Caco-2 (cell line): Measurements from ENCODE around the gene ZFAND6. TPM values are rescaled to one million over a fixed set of nuclear protein-coding genes. Genes with fewer than 3 reads are reported as not detected.

Experiments
- BruUV-seq: library from RNA; stranded (reverse); fragments of 400-500 nt; replicated peaks from 2 replicates; lab custom pipeline; 2021; lab: Mats Ljungman, UMichigan
- CTCF ChIA-PET: fragments of 300-600 bp; sonication (Branson Sonifier 250); formaldehyde crosslinking; loops from one replicate; lab custom pipeline; 2022; ENCODE audit warnings: antibody characterized with exemption; lab: Charles Lee
- POLR2A ChIA-PET: fragments of 300-600 bp; sonication (Branson Sonifier 250); formaldehyde crosslinking; loops from one replicate; lab custom pipeline; 2022; ENCODE audit warnings: antibody characterized with exemption; lab: Charles Lee
- DNase-seq, 2 experiments: peaks; one replicate each; pipeline versions ENCODE4 v3.0.0 to v3.0.0-alpha.2; 2020 to 2022
- H3K27me3 ChIP-seq: replicated peaks from 2 replicates; pipeline ENCODE4 v1.6.0; 2011; ENCODE audit warnings: low read length; ENCODE audit not compliant: control insufficient read depth, insufficient read depth
- H3K36me3 ChIP-seq: 2 replicates; pipeline ENCODE4 v1.5.1; 2011; ENCODE audit warnings: low read length; ENCODE audit not compliant: control insufficient read depth, insufficient read depth
- H3K4me1 ChIP-seq: fragments of 250-450 bp; sonication (Bioruptor Pico); 2 replicates; pipeline ENCODE4 v1.5.1; 2020; ENCODE audit warnings: mild to moderate bottlenecking
- H3K4me3 ChIP-seq: 2 replicates; pipeline ENCODE4 v1.5.1; 2011; ENCODE audit warnings: low read depth, mild to moderate bottlenecking, control low read depth, low read length
- H3K9me3 ChIP-seq: fragments of 250-450 bp; sonication (Bioruptor Pico); 2 replicates; pipeline ENCODE4 v1.5.1; 2020; ENCODE audit warnings: mild to moderate bottlenecking, moderate library complexity
- H3K27ac Mint-ChIP-seq: one replicate; pipeline ENCODE4 v1.8.0; 2022; ENCODE audit warnings: mixed read lengths; ENCODE audit not compliant: unreplicated experiment
- H3K27me3 Mint-ChIP-seq: one replicate; pipeline ENCODE4 v1.8.0; 2022; ENCODE audit warnings: mixed read lengths; ENCODE audit not compliant: insufficient read depth, unreplicated experiment
- H3K36me3 Mint-ChIP-seq: one replicate; pipeline ENCODE4 v1.8.0; 2022; ENCODE audit warnings: mild to moderate bottlenecking, mixed read lengths; ENCODE audit not compliant: insufficient read depth, unreplicated experiment
- H3K4me1 Mint-ChIP-seq: one replicate; pipeline ENCODE4 v1.8.0; 2022; ENCODE audit warnings: low read depth, mixed read lengths; ENCODE audit not compliant: unreplicated experiment
- H3K4me3 Mint-ChIP-seq: one replicate; pipeline ENCODE4 v1.8.0; 2022; ENCODE audit warnings: mild to moderate bottlenecking, moderate library complexity, mixed read lengths; ENCODE audit not compliant: unreplicated experiment
- H3K9me3 Mint-ChIP-seq: one replicate; pipeline ENCODE4 v1.8.0; 2022; ENCODE audit warnings: mixed read lengths; ENCODE audit not compliant: unreplicated experiment
- intact Hi-C: fragments of 100-400 bp; cut with micrococcal nuclease; formaldehyde crosslinking; loops from one replicate; pipeline ENCODE4 v1.10.0; 2022; ENCODE audit not compliant: unreplicated experiment
- total RNA-seq: library from RNA; stranded (reverse); gene quantifications from 2 replicates; pipeline ENCODE4 v1.2.3, GENCODE V29; 2022
- TF ChIP-seq, protein P1 (sequence below), 2 experiments: fragments of 200-600 bp in 1 of 2; IDR thresholded peaks; 1 replicate in 1 of 2; 2 replicates in 1 of 2; pipeline versions ENCODE4 v1.5.1 to v1.8.0; 2011 to 2022; ENCODE audit warnings: antibody characterized with exemption in 1 of 2, control low read depth in 1 of 2, inconsistent platforms in 1 of 2, low read depth in 1 of 2, low read length in 1 of 2, mild to moderate bottlenecking in 1 of 2, moderate library complexity in 1 of 2; ENCODE audit not compliant: insufficient read depth in 1 of 2, severe bottlenecking in 1 of 2, unreplicated experiment in 1 of 2

ZFAND6 gene
- total RNA-seq, 1 experiment from 2014 or later, result 40.5 TPM

- CTCF ChIA-PET, result no interaction called here
- H3K4me3 ChIP-seq, result no peak overlapping the region
- no peaks in the 10 kb centered on the region for H3K9me3 ChIP-seq
- Mint-ChIP-seq H3K4me3 (no peak overlapping the region), H3K27me3 (peaks cover 4% of the 10 kb centered on the region), H3K4me1 (no peaks in the 10 kb centered on the region), H3K9me3 (no peaks in the 10 kb centered on the region), H3K27ac (no peak overlapping the region), H3K36me3 (no peaks in the 10 kb centered on the region)
- intact Hi-C loops, result no loop called here
- H3K27me3 ChIP-seq, result no peaks in the 10 kb centered on the region
- H3K36me3 ChIP-seq, result no peaks in the 10 kb centered on the region
- TF ChIP-seq, protein P1, sequence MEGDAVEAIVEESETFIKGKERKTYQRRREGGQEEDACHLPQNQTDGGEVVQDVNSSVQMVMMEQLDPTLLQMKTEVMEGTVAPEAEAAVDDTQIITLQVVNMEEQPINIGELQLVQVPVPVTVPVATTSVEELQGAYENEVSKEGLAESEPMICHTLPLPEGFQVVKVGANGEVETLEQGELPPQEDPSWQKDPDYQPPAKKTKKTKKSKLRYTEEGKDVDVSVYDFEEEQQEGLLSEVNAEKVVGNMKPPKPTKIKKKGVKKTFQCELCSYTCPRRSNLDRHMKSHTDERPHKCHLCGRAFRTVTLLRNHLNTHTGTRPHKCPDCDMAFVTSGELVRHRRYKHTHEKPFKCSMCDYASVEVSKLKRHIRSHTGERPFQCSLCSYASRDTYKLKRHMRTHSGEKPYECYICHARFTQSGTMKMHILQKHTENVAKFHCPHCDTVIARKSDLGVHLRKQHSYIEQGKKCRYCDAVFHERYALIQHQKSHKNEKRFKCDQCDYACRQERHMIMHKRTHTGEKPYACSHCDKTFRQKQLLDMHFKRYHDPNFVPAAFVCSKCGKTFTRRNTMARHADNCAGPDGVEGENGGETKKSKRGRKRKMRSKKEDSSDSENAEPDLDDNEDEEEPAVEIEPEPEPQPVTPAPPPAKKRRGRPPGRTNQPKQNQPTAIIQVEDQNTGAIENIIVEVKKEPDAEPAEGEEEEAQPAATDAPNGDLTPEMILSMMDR (IDR thresholded peaks at IDR 0.05; ENCODE audit: insufficient read depth in 1 of 2, low read depth in 1 of 2, low read length in 1 of 2, severe bottlenecking in 1 of 2, unreplicated experiment in 1 of 2), result no peak
- POLR2A ChIA-PET, result no interaction called here
- no peak for DNase-seq
- H3K4me1 ChIP-seq, result no peaks in the 10 kb centered on the region
- no TSS peak for BruUV-seq
Observed at GRCh38 chr15:80020731-80021130, 38.7 kb upstream of the ZFAND6 start.

GRCh38 chr15:80026310-80026709 lies 33.2 kb upstream of the ZFAND6 start:
- peaks cover 9% of the 10 kb centered on the region for H3K27me3 Mint-ChIP-seq
- H3K4me3 ChIP-seq, result no peak overlapping the region
- H3K27ac Mint-ChIP-seq, result no peak overlapping the region
- POLR2A ChIA-PET, result no interaction called here
- no peak overlapping the region for H3K4me3 Mint-ChIP-seq
- TF ChIP-seq, protein P1 (IDR thresholded peaks at IDR 0.05; ENCODE audit: insufficient read depth in 1 of 2, low read depth in 1 of 2, low read length in 1 of 2, severe bottlenecking in 1 of 2, unreplicated experiment in 1 of 2), result no peak
- CTCF ChIA-PET, result no interaction called here
- H3K36me3 ChIP-seq, result no peaks in the 10 kb centered on the region
- no peaks in the 10 kb centered on the region for H3K36me3 Mint-ChIP-seq
- intact Hi-C loops, result no loop called here
- no peaks in the 10 kb centered on the region for H3K9me3 Mint-ChIP-seq
- H3K4me1 Mint-ChIP-seq, result no peaks in the 10 kb centered on the region
- no peaks in the 10 kb centered on the region for H3K9me3 ChIP-seq
- no peak for DNase-seq
- H3K4me1 ChIP-seq, result no peaks in the 10 kb centered on the region
- H3K27me3 ChIP-seq, result no peaks in the 10 kb centered on the region; the same call in 1 of the 2 replicates
- no TSS peak for BruUV-seq

- H3K27me3 Mint-ChIP-seq, result peaks cover 9% of the 10 kb centered on the region
- H3K4me1 Mint-ChIP-seq, result no peaks in the 10 kb centered on the region
- H3K4me1 ChIP-seq, result no peaks in the 10 kb centered on the region
- no TSS peak for BruUV-seq
- ChIA-PET CTCF (no interaction called here), POLR2A (no interaction called here)
- no peaks in the 10 kb centered on the region for H3K36me3 Mint-ChIP-seq
- no peak overlapping the region for H3K27ac Mint-ChIP-seq
- H3K9me3 Mint-ChIP-seq, result no peaks in the 10 kb centered on the region
- no peak overlapping the region for H3K4me3 Mint-ChIP-seq
- TF ChIP-seq, protein P1 (IDR thresholded peaks at IDR 0.05; ENCODE audit: insufficient read depth in 1 of 2, low read depth in 1 of 2, low read length in 1 of 2, severe bottlenecking in 1 of 2, unreplicated experiment in 1 of 2), result no peak
- H3K36me3 ChIP-seq, result no peaks in the 10 kb centered on the region
- H3K9me3 ChIP-seq, result no peaks in the 10 kb centered on the region
- no peak overlapping the region for H3K4me3 ChIP-seq
- intact Hi-C loops, result no loop called here
- H3K27me3 ChIP-seq, result no peaks in the 10 kb centered on the region; the same call in 1 of the 2 replicates
- DNase-seq, result no peak
Observed at GRCh38 chr15:80026754-80027153, 32.7 kb upstream of the ZFAND6 start.
